Measurements from ENCODE around the gene HS3ST4. TPM values are rescaled to one million over a fixed set of nuclear protein-coding genes. Genes with fewer than 3 reads are reported as not detected.

The HS3ST4 gene
- total and polyA plus RNA-seq, 7 experiments from 2014 or later, result not detected

- H3K9me3 Mint-ChIP-seq, result peaks cover 0 to 4% (median 0%) of the 10 kb centered on the region in 11 donors
- DNase-seq (no peak), ATAC-seq (no peak)
- intact Hi-C loops (cut with micrococcal nuclease), result no loop called here
- peaks cover 0 to 6% (median 3%) of the 10 kb centered on the region in 5 donors for H3K27me3 Mint-ChIP-seq
- ChIA-PET CTCF (no interaction called here), POLR2A (no interaction called here)
- no peaks in the 10 kb centered on the region for H3K27me3 ChIP-seq (ENCODE audit: control insufficient read depth in 2 of 2, insufficient read depth in 2 of 2, low read length in 2 of 2)
- H3K4me1 ChIP-seq (ENCODE audit: control insufficient read depth in 2 of 2, insufficient read depth in 2 of 2, low read length in 2 of 2), result no peaks in the 10 kb centered on the region
- H3K36me3 ChIP-seq (ENCODE audit: control insufficient read depth in 2 of 3, insufficient read depth in 3 of 3, low read length in 3 of 3), result no peaks in the 10 kb centered on the region
- no peaks in the 10 kb centered on the region for H3K9me3 ChIP-seq (ENCODE audit: control insufficient read depth in 2 of 3, low read length in 3 of 3)
- H3K36me3 Mint-ChIP-seq, result no peaks in the 10 kb centered on the region
- H3K27ac ChIP-seq (ENCODE audit: low read depth, low read length), result no peak overlapping the region
- no peaks in the 10 kb centered on the region for H3K4me1 Mint-ChIP-seq
- H3K4me3 Mint-ChIP-seq, result no peak overlapping the region
- H3K27ac Mint-ChIP-seq, result no peak overlapping the region
- H3K4me3 ChIP-seq (ENCODE audit: low read length), result no peak overlapping the region
Observed at GRCh38 chr16:26041952-26042668, 350.4 kb downstream of the HS3ST4 start.

GRCh38 chr16:26050472-26050871 lies 358.7 kb downstream of the HS3ST4 start:
- no peak overlapping the region for H3K27ac Mint-ChIP-seq
- ChIA-PET POLR2A (no interaction called here), CTCF (no interaction called here)
- H3K4me3 ChIP-seq (ENCODE audit: low read length), result no peak overlapping the region
- H3K4me1 ChIP-seq (ENCODE audit: control insufficient read depth in 2 of 2, insufficient read depth in 2 of 2, low read length in 2 of 2), result no peaks in the 10 kb centered on the region
- DNase-seq, result no peak
- H3K36me3 ChIP-seq (ENCODE audit: control insufficient read depth in 2 of 3, insufficient read depth in 3 of 3, low read length in 3 of 3), result no peaks in the 10 kb centered on the region
- no peak overlapping the region for H3K4me3 Mint-ChIP-seq
- H3K27ac ChIP-seq (ENCODE audit: low read depth, low read length), result no peak overlapping the region
- H3K36me3 Mint-ChIP-seq, result no peaks in the 10 kb centered on the region
- no peaks in the 10 kb centered on the region for H3K27me3 ChIP-seq (ENCODE audit: control insufficient read depth in 2 of 2, insufficient read depth in 2 of 2, low read length in 2 of 2)
- peaks cover 0 to 35% (median 16%) of the 10 kb centered on the region in 5 donors for H3K27me3 Mint-ChIP-seq
- peaks cover 0 to 7% (median 0%) of the 10 kb centered on the region in 11 donors for H3K9me3 Mint-ChIP-seq
- H3K4me1 Mint-ChIP-seq, result no peaks in the 10 kb centered on the region
- H3K9me3 ChIP-seq (ENCODE audit: control insufficient read depth in 2 of 3, low read length in 3 of 3), result no peaks in the 10 kb centered on the region
- intact Hi-C loops (cut with micrococcal nuclease), result no loop called here
- no peak for ATAC-seq

GRCh38 chr16:26051063-26051462 lies 359.3 kb downstream of the HS3ST4 start:
- Histone ChIP-seq H3K4me1 (ENCODE audit: control insufficient read depth in 2 of 2, insufficient read depth in 2 of 2, low read length in 2 of 2) (no peaks in the 10 kb centered on the region), H3K36me3 (ENCODE audit: control insufficient read depth in 2 of 3, insufficient read depth in 3 of 3, low read length in 3 of 3) (no peaks in the 10 kb centered on the region), H3K27me3 (ENCODE audit: control insufficient read depth in 2 of 2, insufficient read depth in 2 of 2, low read length in 2 of 2) (no peaks in the 10 kb centered on the region), H3K27ac (ENCODE audit: low read depth, low read length) (no peak overlapping the region), H3K9me3 (ENCODE audit: control insufficient read depth in 2 of 3, low read length in 3 of 3) (no peaks in the 10 kb centered on the region), H3K4me3 (ENCODE audit: low read length) (no peak overlapping the region)
- Mint-ChIP-seq H3K4me1 (no peaks in the 10 kb centered on the region), H3K27me3 (peaks cover 0 to 41% (median 16%) of the 10 kb centered on the region in 5 donors), H3K36me3 (no peaks in the 10 kb centered on the region), H3K27ac (no peak overlapping the region), H3K4me3 (no peak overlapping the region), H3K9me3 (peaks cover 0 to 7% (median 3%) of the 10 kb centered on the region in 11 donors)
- ChIA-PET POLR2A (no interaction called here), CTCF (no interaction called here)
- DNase-seq (no peak), ATAC-seq (no peak)
- intact Hi-C loops (cut with micrococcal nuclease), result no loop called here

- intact Hi-C loops (cut with micrococcal nuclease), result no loop called here
- H3K36me3 ChIP-seq (ENCODE audit: control insufficient read depth in 2 of 3, insufficient read depth in 3 of 3, low read length in 3 of 3), result no peaks in the 10 kb centered on the region
- Mint-ChIP-seq H3K4me1 (no peaks in the 10 kb centered on the region), H3K9me3 (peaks cover 0 to 9% (median 4%) of the 10 kb centered on the region in 11 donors), H3K27me3 (peaks cover 0 to 51% (median 19%) of the 10 kb centered on the region in 5 donors), H3K27ac (no peak overlapping the region), H3K36me3 (no peaks in the 10 kb centered on the region), H3K4me3 (no peak overlapping the region)
- DNase-seq, result no peak
- ChIA-PET CTCF (no interaction called here), POLR2A (no interaction called here)
- no peak for ATAC-seq
- H3K27ac ChIP-seq (ENCODE audit: low read depth, low read length), result no peak overlapping the region
- H3K9me3 ChIP-seq (ENCODE audit: control insufficient read depth in 2 of 3, low read length in 3 of 3), result no peaks in the 10 kb centered on the region
- no peaks in the 10 kb centered on the region for H3K4me1 ChIP-seq (ENCODE audit: control insufficient read depth in 2 of 2, insufficient read depth in 2 of 2, low read length in 2 of 2)
- H3K27me3 ChIP-seq (ENCODE audit: control insufficient read depth in 2 of 2, insufficient read depth in 2 of 2, low read length in 2 of 2), result no peaks in the 10 kb centered on the region
- H3K4me3 ChIP-seq (ENCODE audit: low read length), result no peak overlapping the region
Observed at GRCh38 chr16:26053889-26054288, 362.1 kb downstream of the HS3ST4 start.

- CTCF ChIA-PET, result no interaction called here
- no peaks in the 10 kb centered on the region for H3K27me3 ChIP-seq (ENCODE audit: control insufficient read depth in 2 of 2, insufficient read depth in 2 of 2, low read length in 2 of 2)
- Mint-ChIP-seq H3K27me3 (peaks cover 0 to 32% (median 6%) of the 10 kb centered on the region in 5 donors), H3K4me1 (no peaks in the 10 kb centered on the region), H3K36me3 (no peaks in the 10 kb centered on the region), H3K9me3 (peaks cover 0 to 7% (median 4%) of the 10 kb centered on the region in 11 donors), H3K4me3 (no peak overlapping the region), H3K27ac (no peak overlapping the region)
- H3K36me3 ChIP-seq (ENCODE audit: control insufficient read depth in 2 of 3, insufficient read depth in 3 of 3, low read length in 3 of 3), result no peaks in the 10 kb centered on the region
- POLR2A ChIA-PET, result no interaction called here
- H3K27ac ChIP-seq (ENCODE audit: low read depth, low read length), result no peak overlapping the region
- H3K9me3 ChIP-seq (ENCODE audit: control insufficient read depth in 2 of 3, low read length in 3 of 3), result no peaks in the 10 kb centered on the region
- no peaks in the 10 kb centered on the region for H3K4me1 ChIP-seq (ENCODE audit: control insufficient read depth in 2 of 2, insufficient read depth in 2 of 2, low read length in 2 of 2)
- H3K4me3 ChIP-seq (ENCODE audit: low read length), result no peak overlapping the region
- ATAC-seq (no peak), DNase-seq (no peak)
- intact Hi-C loops (cut with micrococcal nuclease), result no loop called here
Observed at GRCh38 chr16:26058326-26058725, 366.6 kb downstream of the HS3ST4 start.

GRCh38 chr16:26070302-26071100 lies 378.7 kb downstream of the HS3ST4 start:
- no peak overlapping the region for H3K27ac ChIP-seq (ENCODE audit: low read depth, low read length)
- H3K9me3 Mint-ChIP-seq, result peaks cover 0 to 7% (median 0%) of the 10 kb centered on the region in 11 donors
- CTCF ChIA-PET, result no interaction called here
- no peak overlapping the region for H3K4me3 ChIP-seq (ENCODE audit: low read length)
- H3K36me3 ChIP-seq (ENCODE audit: control insufficient read depth in 2 of 3, insufficient read depth in 3 of 3, low read length in 3 of 3), result no peaks in the 10 kb centered on the region
- ATAC-seq (no peak), DNase-seq (no peak)
- H3K4me3 Mint-ChIP-seq, result no peak overlapping the region
- H3K4me1 ChIP-seq (ENCODE audit: control insufficient read depth in 2 of 2, insufficient read depth in 2 of 2, low read length in 2 of 2), result no peaks in the 10 kb centered on the region
- intact Hi-C loops (cut with micrococcal nuclease), result no loop called here
- no peaks in the 10 kb centered on the region for H3K4me1 Mint-ChIP-seq
- H3K27ac Mint-ChIP-seq, result no peak overlapping the region
- H3K27me3 Mint-ChIP-seq, result peaks cover 0 to 29% (median 11%) of the 10 kb centered on the region in 5 donors
- H3K9me3 ChIP-seq (ENCODE audit: control insufficient read depth in 2 of 3, low read length in 3 of 3), result no peaks in the 10 kb centered on the region
- POLR2A ChIA-PET, result no interaction called here
- no peaks in the 10 kb centered on the region for H3K27me3 ChIP-seq (ENCODE audit: control insufficient read depth in 2 of 2, insufficient read depth in 2 of 2, low read length in 2 of 2)
- no peaks in the 10 kb centered on the region for H3K36me3 Mint-ChIP-seq

Measured in naive thymus-derived CD4-positive, alpha-beta T cell (primary cell).